K562 (cell line): ENCODE data around the gene COL26A1. TPM values are rescaled to one million over a fixed set of nuclear protein-coding genes. Genes with fewer than 3 reads are reported as not detected.
A peak's percentile ranks its signal among the peaks of the same experiment; 100 is the strongest.

Experiments
- ATAC-seq: fragments of 200-7000 bp; cut with Tn5 transposase; 3 replicates; pipeline ENCODE4 v1.9.1; 2020; ENCODE audit warnings: moderate library complexity
- BruUV-seq: library from RNA; stranded (reverse); fragments of 400-500 nt; replicated peaks from 2 replicates; lab custom pipeline; 2021; lab: Mats Ljungman, UMichigan
- CTCF ChIA-PET: fragments of 300-600 bp; formaldehyde crosslinking; extraction: SDS; loops from one replicate; lab custom pipeline; 2021; ENCODE audit warnings: low intra/inter-chr PET ratio; lab: Yijun Ruan, JAX
- POLR2A ChIA-PET: fragments of 300-600, 350-650 bp; sonication (Branson Sonifier 250); formaldehyde crosslinking; extraction: SDS; loops from one replicate; lab custom pipeline; 2021; ENCODE audit warnings: antibody characterized with exemption, inconsistent platforms; lab: Yijun Ruan, JAX
- DNase-seq, 4 experiments: peaks; one replicate each; pipeline versions ENCODE4 v3.0.0 to v3.0.0-alpha.2; 2011 to 2018; ENCODE audit warnings: low spot score in 3 of 4, mixed read lengths in 3 of 4; ENCODE audit errors: extremely low read depth in 1 of 4
- FAIRE-seq: peaks from 2 replicates; lab custom pipeline; 2011; peaks lifted over from hg19 to GRCh38; lab: Jason Lieb, UNC
- H2AFZ ChIP-seq: 2 replicates; pipeline ENCODE4 v1.6.0; 2011; ENCODE audit warnings: low read depth, low read length, control low read depth, inconsistent platforms
- H3K27ac ChIP-seq: fragments of 200-600 bp; 3 replicates; pipeline ENCODE4 v1.8.0; 2011; ENCODE audit warnings: low read depth, mild to moderate bottlenecking, control low read depth, inconsistent platforms, low read length, moderate library complexity, mixed read lengths; ENCODE audit errors: extremely low read depth
- H3K27me3 ChIP-seq, 2 experiments: fragments of 300-600 bp in 1 of 2; 2 replicates in 1 of 2; 3 replicates in 1 of 2; pipeline versions ENCODE4 v1.6.0 to v1.8.0; 2011; ENCODE audit warnings: inconsistent platforms in 2 of 2, low read length in 2 of 2, mild to moderate bottlenecking in 1 of 2, mixed read lengths in 1 of 2, moderate library complexity in 1 of 2; ENCODE audit not compliant: control insufficient read depth in 2 of 2, insufficient read depth in 2 of 2
- H3K36me3 ChIP-seq: fragments of 300-600 bp; 3 replicates; pipeline ENCODE4 v1.8.0; 2011; ENCODE audit warnings: mild to moderate bottlenecking, low read length, inconsistent platforms; ENCODE audit not compliant: control insufficient read depth, insufficient read depth
- H3K4me1 ChIP-seq, 2 experiments: fragments of 200-600 bp in 1 of 2; replicated peaks in 1 of 2; 2 replicates in 1 of 2; 3 replicates in 1 of 2; pipeline versions ENCODE4 v1.5.1 to v1.8.0; 2011; ENCODE audit warnings: inconsistent platforms in 2 of 2, low read length in 2 of 2, mild to moderate bottlenecking in 1 of 2, mixed read lengths in 1 of 2, moderate library complexity in 1 of 2; ENCODE audit not compliant: control insufficient read depth in 2 of 2, insufficient read depth in 2 of 2
- H3K4me2 ChIP-seq: 2 replicates; pipeline ENCODE4 v1.6.1; 2011; ENCODE audit warnings: low read length, control low read depth, inconsistent platforms, mixed read lengths; ENCODE audit not compliant: insufficient read depth
- H3K4me3 ChIP-seq: fragments of 200-600 bp; sonication (generic), shearing (Covaris generic); 2 replicates; pipeline ENCODE4 v1.5.1; 2016; ENCODE audit warnings: control low read depth, inconsistent platforms
- H3K79me2 ChIP-seq: fragments of 200-600 bp; 3 replicates; pipeline ENCODE4 v1.8.0; 2011; ENCODE audit warnings: low read length, inconsistent platforms; ENCODE audit not compliant: control insufficient read depth, insufficient read depth
- H3K9ac ChIP-seq, 2 experiments: 2 replicates each; pipeline versions ENCODE4 v1.6.0 to v1.6.1; 2011; ENCODE audit warnings: low read depth in 2 of 2, low read length in 2 of 2, control low read depth in 1 of 2, inconsistent platforms in 1 of 2, mild to moderate bottlenecking in 1 of 2, mixed read lengths in 1 of 2; ENCODE audit not compliant: insufficient read depth in 1 of 2
- H3K9me1 ChIP-seq: one replicate; pipeline ENCODE4 v1.6.0; 2011; ENCODE audit warnings: inconsistent platforms, mild to moderate bottlenecking, low read length, moderate library complexity; ENCODE audit not compliant: control insufficient read depth, insufficient read depth
- H3K9me3 ChIP-seq: replicated peaks from 2 replicates; pipeline ENCODE4 v1.5.1; 2011; ENCODE audit warnings: low read depth, low read length, inconsistent platforms; ENCODE audit not compliant: control insufficient read depth, insufficient read depth
- H4K20me1 ChIP-seq: replicated peaks from 2 replicates; pipeline ENCODE4 v1.6.1; 2011; ENCODE audit warnings: low read length, inconsistent platforms, mixed read lengths; ENCODE audit not compliant: control insufficient read depth, insufficient read depth
- E2F5 ChIP-seq: sonication (generic); formaldehyde crosslinking; IDR thresholded peaks from 2 replicates; pipeline ENCODE4 v1.8.0; 2022; ENCODE audit warnings: mild to moderate bottlenecking, missing genetic modification reagents
- ETV1 ChIP-seq: fragments of 450-650 bp; conservative IDR thresholded peaks from 2 replicates; pipeline ENCODE4 v1.6.1; 2016; ENCODE audit warnings: missing genetic modification characterization, control low read depth, low read depth, missing compliant biosample characterization
- ZNF282 ChIP-seq: sonication (generic); formaldehyde crosslinking; IDR thresholded peaks from 2 replicates; pipeline ENCODE4 v1.8.1; 2023; ENCODE audit warnings: missing genetic modification reagents
- whole genome bisulfite sequencing: fragments of 100-300 bp; shearing (Covaris generic); methylation state at CpG from one replicate; pipeline ENCODE4 v1.1.6; 2016; ENCODE audit warnings: low coverage, mixed read lengths; ENCODE audit not compliant: insufficient coverage; ENCODE audit errors: missing lambda C conversion rate; 5-methylcytosine and 5-hydroxymethylcytosine counted together
- in situ Hi-C: fragments of 300-500 bp; cut with MboI; formaldehyde crosslinking; loops from 4 replicates; pipeline ENCODE4 v1.15.0; 2018; ENCODE audit warnings: inconsistent platforms, mixed read lengths
- intact Hi-C: fragments of 100-400 bp; cut with micrococcal nuclease; formaldehyde crosslinking; loops from 2 replicates; pipeline ENCODE4 v1.14.2; 2022
- polyA plus RNA-seq, 8 experiments: library from polyadenylated mRNA; depleted of rRNA in 4 of 8; stranded (reverse) in 5 of 8; unstranded in 3 of 8; fragments of >200 nt; fragmentation: Nextera tagmentation in 2 of 8; fragmentation: Illumina TruSeq in 1 of 8; extraction: Ambion mirVana in 2 of 8; extraction: Trizol in 1 of 8; gene quantifications; 2 replicates each; pipeline versions ENCODE4 v1.2.1 to v1.2.3, GENCODE V29; 2011 to 2014; ENCODE audit warnings: inconsistent platforms in 1 of 8, missing spikeins in 1 of 8
- total RNA-seq, 7 experiments: library from RNA; depleted of rRNA in 6 of 7; stranded (reverse); fragments of >200 nt in 6 of 7; fragmentation: Illumina TruSeq in 2 of 7; extraction: Trizol in 2 of 7; gene quantifications; 2 replicates each; pipeline versions ENCODE4 v1.2.1 to v1.2.3, GENCODE V29; 2011 to 2021; ENCODE audit warnings: low replicate concordance in 1 of 7

COL26A1 gene
- total and polyA plus RNA-seq, 9 of the 15 experiments (the other 6 are each of a cell fraction or from before 2014, with no cell fraction given), result 0.04 to 0.39 (median 0.07) TPM; not detected in 5

GRCh38 chr7:101539784-101540183, 177.1 kb downstream of the COL26A1 start:
- Histone ChIP-seq H4K20me1 (peaks cover 12% of the 10 kb centered on the region; the same call in 1 of the 2 replicates), H3K4me2 (no peak overlapping the region), H3K27ac (no peak overlapping the region), H3K36me3 (no peaks in the 10 kb centered on the region), H3K9me1 (peaks cover 4% of the 10 kb centered on the region), H3K27me3 (peaks cover 3 to 22% of the 10 kb centered on the region in 2 experiments; a peak in 2 of 5 replicates), H3K4me1 (peaks cover 0 to 32% of the 10 kb centered on the region in 2 experiments; a peak in 2 of 5 replicates), H3K9me3 (no peaks in the 10 kb centered on the region), H3K79me2 (no peaks in the 10 kb centered on the region), H2AFZ (no peak overlapping the region), H3K9ac (peak overlapping the region in 1 of 2 experiments; percentile 56; a peak in 2 of 4 replicates), H3K4me3 (no peak overlapping the region)
- POLR2A ChIA-PET, result interaction anchor here (1.1 kb wide), 1 partner anchor 10 kb away, joined by 6 read pairs; no protein-coding TSS in a partner anchor
- in situ Hi-C loops, result loop anchor here (5.0 kb wide), 1 partner anchor 733 kb away; no protein-coding TSS in a partner anchor
- intact Hi-C loops, result loop anchor here (5.0 to 10.0 kb wide), 2 partner anchors 278 to 855 kb away; partner anchors contain the start of genes CUX1 and PRKRIP1
- TF ChIP-seq ETV1 (no peak), E2F5 (CRISPR knock-in tag) (no peak), ZNF282 (0 out of 2 replicates have a peak, but pooled peaks have one; percentile 18)
- no peak for ATAC-seq
- no TSS peak for BruUV-seq
- DNase-seq, result no peak
- no peak for FAIRE-seq
- CTCF ChIA-PET, result no interaction called here
- 19% methylated on average over 13 of the region's 13 CpGs for WGBS
